Middle frontal gyrus (tissue), 1 donor: ENCODE data around the gene FSTL4.

Experiments
- DNase-seq: peaks from one replicate; pipeline ENCODE4 v3.0.0-alpha.2; 2015; ENCODE audit warnings: low spot score; ENCODE audit errors: extremely low spot score

FSTL4 gene

DNA sequence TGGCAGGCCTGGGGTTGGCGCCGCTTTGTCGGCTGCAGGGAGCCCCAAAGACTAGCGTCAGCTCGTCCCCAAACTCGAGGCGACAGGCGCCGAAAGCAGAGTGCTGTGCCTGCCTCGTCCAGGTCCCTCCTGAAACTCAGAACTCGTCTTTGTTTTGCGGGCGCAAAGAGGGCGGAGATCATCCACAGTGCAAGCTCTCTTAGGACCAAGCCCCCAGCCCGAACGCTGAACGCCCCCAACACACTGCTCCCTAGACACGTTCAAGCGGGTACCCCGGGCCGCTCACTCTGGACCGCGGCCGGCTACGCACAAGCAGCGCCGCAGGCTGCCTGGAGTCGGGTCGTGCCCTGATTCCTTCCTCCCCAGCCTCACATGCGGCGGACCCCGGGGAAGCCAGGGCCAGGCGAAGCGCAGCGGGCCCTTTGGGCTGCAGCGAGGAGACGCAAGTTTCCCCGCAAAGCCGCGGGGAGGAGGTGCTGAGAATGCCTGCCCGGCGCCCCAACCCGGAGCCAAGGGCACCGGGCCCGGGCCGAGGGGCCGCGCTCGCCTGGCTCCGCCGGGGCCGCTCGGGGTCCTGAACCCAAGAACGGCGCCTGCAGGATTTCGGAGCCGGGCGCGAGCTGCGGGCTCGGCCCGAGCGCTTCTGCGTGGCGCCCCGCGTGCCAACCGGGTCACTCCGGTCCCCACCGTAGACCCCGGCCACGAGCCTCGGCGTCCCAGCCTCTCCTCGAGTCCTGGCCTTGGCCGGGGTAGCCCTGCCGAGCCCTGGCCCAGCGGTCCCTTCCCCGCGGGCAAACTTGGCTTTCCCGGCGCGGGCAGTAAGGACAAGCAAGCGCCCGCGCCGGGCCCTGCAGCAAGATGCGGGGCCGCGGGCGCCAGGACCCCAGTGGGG is 738 bp downstream of the FSTL4 start:
- no peak for DNase-seq

DNA sequence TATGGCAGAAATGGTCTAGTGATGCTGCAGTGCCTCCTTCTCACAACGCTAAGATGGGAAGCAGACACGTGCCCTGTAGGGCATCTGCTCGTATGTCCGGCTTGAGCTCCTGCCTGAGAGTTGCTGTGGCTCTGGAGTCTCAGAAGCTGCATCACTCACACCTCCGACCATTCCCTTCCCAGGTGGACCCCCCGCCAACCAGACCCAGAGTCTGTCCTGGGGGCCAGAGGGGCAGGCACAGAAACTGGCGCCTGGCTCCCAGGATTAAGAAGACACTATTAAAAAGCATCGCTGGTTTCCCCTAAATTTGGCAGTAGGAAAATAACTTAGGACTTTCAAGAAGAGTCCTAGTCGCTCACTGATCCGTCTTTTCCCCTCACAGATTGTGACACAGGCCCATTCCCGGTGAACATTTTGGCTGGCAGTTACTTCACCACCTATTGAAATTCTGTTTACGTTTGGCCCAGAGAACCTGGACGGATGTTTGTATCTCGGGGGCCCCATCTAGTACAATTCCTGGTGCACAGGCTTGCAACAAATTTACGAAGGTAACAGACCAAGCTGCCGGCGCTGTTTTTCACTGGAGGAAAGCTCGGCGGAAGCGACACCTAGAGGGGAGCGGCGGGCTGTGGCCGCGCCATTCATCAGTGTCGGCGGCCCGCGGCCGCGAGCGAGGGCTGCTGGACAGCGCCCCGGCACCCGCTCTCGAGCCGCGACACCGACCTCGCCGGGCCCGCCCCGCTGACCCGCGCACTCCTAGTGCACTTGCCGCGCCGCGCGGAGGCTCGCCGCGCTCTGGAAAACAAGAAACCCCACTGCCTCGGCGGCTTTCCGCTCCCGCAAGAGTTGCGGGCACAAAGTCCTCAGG is 1.6 kb downstream of the FSTL4 start:
- peak; percentile 36 for DNase-seq

DNA sequence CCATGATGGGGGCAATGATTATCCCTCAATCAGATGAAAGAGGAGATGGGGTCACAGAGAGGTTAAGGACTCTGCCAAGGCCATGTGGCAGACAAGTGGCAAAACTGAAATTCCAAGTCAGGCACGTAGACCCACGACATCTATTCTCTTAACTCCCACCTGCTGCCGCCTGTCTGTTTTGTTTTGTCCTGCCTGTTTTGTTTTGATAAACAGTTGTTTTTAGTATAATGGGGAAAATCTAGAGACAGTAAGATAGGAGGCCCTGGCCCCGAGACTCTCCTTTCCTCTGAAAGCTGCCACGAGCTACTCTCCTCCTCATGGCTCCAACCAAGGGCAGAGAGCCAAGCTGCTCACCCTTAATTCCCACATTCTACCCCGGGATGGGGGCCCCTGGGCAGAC is 4.9 kb downstream of the FSTL4 start:
- no peak for DNase-seq

DNA sequence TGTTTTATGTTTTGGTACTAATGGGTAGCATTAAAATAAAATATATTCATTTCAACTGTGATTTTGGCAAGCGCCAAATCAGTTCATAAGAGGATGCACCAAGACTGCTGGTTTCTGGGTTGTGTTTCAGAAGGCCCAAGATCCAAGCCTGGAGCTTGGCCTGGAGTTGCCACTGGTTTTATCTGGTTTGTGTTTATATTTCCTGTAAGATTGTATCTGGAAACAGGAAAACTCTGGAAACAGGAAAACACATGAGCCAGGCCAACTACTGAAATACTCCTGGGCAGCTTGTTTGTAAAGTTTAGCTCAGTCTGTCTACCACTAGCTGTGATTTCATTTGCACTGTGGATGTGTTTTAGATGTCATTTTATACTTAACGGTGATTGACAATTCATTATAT is 5.5 kb downstream of the FSTL4 start:
- DNase-seq, result no peak

DNA sequence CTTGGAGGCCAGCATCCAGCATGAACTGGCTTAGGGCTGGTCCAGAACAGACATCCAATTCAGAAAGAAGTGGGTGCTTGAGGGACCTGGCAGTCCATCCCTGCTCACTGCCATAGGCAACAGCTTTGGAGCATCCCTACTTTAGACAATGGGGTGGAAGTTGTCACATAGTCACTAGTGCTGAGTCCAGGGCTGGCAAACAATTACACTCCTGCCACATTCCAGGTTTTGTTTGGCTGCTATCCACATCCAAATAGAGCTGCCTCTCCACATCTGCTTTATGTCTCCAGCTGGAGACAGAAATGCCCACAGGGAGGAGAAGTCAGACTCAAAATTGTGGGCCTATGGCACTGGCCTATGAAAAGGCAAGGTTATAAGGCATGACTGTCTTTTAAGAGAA is 7.0 kb downstream of the FSTL4 start:
- no peak for DNase-seq

DNA sequence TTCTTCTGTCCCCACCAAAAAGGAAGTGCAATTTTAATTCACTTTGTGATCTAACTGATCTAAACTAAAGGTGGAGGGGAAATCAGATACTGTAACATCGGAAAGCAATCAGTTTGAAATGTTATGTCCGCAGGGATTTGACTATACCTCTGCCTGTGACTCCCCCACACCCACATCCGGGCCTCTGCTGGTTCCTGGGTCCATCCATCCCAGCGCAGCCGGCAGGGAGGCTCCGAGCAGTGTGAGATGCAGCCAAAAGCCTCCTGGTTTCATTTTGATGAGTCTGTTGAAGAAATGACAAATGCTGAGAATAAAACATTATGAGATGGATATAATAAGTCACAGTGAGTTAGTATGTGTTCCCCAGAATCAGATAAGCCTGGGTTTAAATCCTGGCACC is 8.6 kb downstream of the FSTL4 start:
- no peak for DNase-seq

DNA sequence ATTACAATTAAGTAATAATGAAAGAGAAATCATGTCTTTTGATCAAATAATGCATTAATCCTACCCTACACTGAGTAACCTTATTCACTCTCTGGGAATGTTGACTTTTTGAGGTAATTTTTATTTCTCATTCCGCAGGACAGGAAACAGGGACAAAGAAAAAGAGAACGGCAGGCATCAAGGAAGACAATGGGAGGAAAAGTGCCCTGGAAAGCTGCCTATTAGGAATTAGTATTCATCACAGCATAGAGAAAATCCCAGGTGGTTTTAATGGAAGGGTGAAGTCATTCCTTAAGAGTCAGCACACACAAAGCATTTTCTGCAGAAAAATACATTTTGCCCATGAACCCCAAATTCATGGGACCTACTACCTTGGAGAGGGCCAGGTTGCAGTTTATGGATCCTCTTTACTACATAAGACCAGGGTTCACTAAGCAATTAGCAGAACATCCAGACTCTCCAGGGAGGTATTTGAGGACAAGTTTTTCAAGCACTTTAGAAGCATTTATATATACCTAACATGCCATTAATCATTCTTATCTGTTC is 9.4 kb downstream of the FSTL4 start:
- DNase-seq, result no peak

DNA sequence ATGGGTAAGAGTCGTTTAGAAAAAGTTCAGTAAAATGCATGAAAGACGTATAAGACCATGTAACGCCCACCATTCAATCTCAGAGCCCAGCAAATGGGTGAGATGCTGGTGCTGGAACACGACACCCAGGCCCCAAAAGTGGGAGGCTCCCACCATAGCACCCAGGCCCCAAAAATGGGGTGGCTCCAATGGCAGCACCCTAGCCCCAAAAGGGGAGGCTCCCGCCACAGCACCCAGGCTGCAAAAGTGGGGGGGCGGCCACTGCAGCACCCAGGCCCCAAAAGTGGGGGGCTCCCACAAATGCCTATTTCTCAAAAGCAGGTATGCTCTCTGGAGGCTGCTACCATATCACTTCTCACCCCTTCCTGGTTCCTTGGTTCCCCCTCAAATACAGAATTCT is 12.7 kb downstream of the FSTL4 start:
- DNase-seq, result no peak

DNA sequence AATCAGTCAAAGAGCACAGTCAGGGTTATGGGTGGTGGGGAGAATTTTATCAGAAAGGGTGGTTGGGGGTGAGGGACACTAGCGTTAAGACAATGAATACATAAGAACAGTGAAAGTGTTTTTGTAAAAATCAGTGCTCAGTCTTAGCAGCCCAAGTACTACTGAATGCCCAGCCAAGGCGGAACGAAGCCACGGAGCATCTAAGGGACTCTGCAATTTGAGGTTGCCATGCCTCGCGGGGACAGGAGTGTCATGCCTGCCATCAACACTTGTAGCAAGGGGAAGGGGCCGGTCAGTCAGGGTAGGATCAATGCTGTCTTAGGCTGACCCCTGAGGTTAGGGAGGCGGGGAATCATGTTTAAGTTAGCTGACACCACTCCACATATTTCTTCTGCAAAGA is 13.3 kb downstream of the FSTL4 start:
- DNase-seq, result no peak

DNA sequence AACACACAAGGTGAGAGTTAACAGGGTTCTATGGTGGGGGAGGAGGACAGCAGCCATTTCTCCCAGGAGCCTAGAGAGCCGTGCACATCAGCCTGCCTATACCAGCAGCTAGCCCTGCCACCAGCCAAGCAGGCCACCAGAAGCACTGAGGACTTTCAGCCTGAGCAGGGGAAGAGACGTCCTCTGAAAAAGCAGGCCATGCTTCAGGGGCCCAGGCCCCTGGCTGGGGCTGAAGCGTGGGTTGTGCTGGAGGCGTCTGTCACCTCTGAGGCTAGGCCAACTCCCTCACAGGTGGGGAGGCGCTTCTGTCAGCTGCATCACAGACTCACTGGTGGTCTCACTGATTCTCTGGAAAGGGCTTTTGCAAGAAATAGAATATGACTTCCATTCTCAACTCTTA is 16.3 kb downstream of the FSTL4 start:
- no peak for DNase-seq

DNA sequence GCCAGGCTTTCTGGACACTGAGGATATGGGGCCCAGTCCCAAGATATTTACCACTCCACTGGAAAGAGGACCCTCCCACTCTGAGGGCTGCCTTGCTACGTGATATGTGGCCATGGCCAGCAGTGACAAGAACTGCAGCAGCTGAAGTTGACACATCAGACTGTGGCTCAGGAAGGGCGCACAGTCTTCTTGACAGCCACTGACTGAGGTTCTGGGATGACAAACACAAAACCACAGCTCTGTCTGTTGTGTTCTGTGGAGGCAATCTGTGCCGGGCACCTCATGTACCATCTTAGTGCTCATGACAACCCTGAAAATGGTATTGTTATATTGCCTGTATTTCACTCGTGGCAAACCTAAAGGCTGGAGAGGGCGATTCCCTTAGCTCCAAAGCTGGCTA is 16.9 kb downstream of the FSTL4 start:
- DNase-seq, result no peak

DNA sequence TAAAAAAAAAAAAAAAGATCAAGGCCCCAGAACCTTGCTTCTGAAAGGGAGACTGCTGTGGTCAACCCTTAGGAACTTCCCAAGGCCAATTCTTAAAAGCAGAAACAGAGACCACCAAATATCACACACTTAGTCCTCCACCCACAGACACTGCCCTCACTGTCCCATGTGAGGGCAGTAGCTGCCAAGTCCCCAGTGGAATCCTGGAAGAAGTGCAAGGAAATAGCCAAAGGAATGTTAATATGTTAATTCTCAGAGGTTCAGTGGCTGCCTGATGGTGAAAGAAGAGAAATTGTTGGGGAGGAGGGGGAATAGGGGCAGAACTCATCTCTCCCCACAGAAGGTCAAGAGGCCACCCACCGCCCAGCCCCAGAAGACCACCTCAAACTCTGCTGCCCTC is 23.1 kb downstream of the FSTL4 start:
- DNase-seq, result no peak

DNA sequence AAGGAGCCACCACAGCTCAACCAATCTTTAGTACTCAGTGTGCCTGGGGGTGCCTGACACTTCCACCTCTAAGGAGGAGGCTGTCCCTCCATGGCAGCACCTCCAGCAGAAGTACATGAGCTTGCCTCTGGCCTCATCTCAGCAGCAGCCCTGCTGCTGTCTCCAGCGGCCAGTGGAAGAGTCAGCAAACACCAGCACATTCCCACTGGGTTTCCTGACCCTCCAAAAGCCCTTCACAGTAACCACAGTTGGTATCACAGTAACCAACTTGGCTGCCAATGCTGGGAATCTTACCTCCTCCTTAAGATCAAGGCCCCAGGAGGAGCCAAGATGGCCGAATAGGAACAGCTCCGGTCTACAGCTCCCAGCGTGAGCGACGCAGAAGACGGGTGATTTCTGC is 29.4 kb downstream of the FSTL4 start:
- DNase-seq, result no peak

DNA sequence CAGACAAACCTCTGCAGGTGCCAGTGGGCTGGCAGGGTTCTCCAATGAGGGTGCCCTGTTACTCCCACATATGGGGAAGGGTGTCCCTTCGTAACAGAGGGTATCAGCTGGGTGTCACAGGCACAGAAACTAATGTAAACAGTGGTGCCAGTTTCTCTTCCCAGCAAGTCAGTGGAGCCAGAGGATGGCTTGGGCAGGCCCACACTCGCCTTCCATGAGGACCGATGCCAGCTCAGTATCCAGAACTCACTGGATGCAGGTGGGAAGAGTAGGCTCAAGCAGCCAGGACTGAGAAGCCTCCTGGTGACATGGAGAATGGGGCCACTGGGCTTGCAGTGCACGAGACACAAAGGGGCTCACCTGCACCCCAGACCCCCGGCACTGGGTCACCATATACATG is 30.4 kb downstream of the FSTL4 start:
- DNase-seq, result no peak

DNA sequence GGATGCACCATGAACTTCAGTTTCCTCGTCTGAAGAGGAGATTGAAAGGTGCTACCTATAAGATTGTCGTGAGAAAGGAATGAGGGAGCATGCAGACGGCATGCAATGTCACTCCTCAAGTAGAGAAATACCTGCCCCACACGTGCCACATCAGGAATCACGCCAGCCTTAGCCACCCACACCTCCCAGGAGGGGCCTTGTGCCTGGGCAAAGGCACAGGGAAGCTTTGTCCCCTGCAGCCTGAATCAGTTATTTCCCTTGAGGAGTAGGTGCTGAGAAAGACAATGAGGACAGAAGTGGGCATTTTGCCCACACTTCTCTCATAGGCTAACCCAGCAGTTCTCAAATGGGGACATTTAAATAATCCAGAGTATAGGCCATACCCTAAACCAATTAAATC is 31.0 kb downstream of the FSTL4 start:
- DNase-seq, result no peak

DNA sequence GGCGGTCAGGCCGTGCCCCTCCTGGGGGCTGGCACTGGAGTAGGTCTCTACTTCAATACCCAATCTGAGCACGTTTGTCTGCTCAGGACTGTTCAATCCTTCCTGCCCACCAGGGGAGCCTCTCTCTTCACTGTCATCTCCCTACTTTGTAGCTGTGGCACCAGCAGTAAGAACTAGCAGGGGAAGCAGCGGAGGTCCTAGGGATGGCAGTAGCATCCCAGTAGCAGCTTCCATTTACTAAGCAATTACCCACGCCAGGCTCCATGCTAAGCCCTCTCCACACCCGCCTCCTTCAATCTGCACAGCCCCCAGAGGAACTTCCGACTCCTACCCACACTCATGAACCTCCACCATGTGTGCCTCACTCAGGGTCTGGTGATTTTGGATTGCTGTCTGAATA is 31.7 kb downstream of the FSTL4 start:
- DNase-seq, result no peak

DNA sequence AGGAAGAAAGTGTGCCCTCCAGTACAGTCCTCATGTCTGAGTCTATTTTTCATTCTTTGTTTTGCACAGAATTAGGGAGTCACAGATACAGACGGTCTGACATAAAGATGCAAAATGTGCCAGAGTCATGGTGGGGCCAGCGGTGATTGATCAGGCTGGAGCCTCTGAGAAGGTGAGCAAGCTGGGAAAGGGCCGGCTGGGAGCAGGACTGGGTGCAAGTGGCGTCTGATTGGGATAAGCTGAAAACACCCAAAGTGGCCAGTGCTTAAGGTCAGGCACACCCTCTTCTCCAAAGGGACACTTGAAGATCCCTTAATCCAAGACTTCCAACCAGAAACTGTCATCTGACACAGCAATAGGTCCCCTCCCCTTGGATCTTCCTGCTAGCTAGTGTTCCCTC is 32.6 kb downstream of the FSTL4 start:
- no peak for DNase-seq

DNA sequence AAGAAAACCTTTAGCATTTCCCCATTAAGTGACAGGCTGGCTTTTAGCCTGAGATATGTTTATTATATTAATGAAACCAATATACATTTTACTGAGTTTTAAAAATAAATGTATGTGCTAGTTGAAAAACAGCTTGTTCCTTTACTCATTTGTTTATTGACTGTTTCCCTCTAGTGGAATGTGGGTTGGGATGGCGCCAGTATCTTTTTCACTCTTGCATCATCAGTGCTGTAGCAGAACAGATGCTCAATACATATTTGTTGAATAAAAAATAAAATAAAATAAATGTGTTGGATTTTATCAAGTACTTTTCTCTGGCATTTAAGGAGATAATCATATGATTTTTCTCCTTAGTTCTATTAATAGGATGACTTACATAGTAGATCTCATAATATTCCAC is 43.0 kb downstream of the FSTL4 start:
- no peak for DNase-seq

DNA sequence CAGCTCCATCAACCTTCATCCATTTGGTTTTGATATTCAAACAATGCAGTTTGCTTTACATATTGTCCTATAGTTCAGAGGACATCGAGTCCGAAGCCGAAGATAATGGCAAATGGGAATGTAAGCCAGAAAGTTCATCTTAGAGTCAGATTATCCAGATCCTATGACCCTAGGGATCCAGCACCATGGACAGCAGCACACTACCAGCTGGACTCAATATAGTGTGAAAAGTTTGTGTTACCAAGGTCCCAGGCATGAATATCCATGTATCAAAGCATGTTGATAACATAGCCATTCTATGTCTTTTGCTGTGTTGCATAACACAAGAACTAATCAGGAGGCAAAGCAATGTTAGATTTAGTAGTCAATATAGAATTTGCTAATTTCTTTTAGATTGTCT is 46.3 kb downstream of the FSTL4 start:
- DNase-seq, result no peak

DNA sequence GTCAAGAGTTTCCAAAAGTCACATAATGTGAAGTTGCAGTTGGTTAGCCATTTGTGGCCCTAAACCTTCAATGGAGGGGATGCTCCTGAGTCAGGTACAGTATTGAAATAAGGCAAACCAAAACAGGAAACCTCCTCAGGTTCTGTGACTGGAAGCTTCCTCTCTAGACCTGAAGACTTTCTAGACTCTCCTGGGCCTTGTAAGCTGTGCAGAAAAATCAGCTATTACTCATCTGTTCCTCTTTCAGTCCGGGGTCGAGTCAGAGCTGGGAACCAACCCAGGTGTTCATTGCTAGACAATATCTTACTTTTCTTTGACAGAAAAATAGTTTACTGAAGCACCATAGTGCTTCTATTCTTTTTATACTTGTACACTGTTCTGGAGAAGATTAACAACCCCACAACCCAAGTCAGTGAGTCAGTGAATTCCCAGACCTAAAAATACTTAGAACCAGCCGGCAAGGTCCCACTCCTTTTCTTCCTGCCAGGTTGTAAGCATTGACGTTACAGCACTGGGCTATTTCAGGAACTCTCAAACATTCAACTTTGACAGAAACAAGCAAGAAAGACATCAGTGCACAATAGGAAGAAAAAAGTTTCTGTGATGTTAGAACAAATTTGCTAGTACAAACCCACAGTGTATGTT is 47.3 kb downstream of the FSTL4 start:
- DNase-seq, result peak; percentile 59

DNA sequence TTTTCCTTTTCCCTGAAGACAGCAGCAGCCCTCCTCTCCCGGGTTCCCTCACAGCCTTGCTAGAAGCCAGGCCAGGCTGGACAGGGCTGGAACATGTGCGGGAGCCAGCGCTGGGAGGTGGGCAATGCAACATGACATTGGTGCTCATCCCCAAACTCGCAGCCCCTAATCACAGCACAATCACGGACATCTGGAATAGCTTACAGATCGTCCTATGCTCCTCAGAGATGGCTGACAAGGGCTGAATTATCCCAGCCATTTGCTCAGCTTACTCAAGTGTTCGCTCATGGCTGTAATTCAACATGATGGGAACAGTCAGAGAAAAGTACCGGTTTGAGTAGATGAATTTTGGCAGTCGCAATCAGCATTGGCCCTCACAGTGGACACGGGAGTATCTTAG is 49.8 kb downstream of the FSTL4 start:
- no peak for DNase-seq

DNA sequence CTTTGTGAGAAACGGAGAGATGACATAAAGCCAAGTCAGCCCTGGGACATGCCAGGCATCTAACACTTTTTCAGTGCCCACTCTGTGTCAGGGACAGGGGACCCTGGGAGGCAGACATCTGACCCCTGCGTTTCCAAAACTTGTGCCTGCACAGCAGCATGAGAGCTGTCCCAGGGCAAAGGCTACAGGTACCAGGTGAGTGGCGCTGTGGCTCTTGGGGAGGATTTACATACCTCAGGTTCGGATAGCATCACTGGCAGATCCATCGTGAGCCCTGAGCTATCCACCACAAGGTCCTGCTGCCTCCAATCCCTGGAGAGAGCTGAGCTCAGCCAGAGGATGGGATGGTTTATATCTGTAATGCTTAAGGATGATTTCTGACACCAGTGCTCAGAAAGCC is 52.4 kb downstream of the FSTL4 start:
- DNase-seq, result no peak
